ENCODE results near the gene IQSEC3.

IQSEC3 gene

GRCh38 chr12:188910-189621, 122.5 kb downstream of the IQSEC3 start:
- no peak overlapping the region for H3K9ac ChIP-seq
- no peaks in the 10 kb centered on the region for H3K4me1 ChIP-seq (ENCODE audit: low read depth, poor library complexity, severe bottlenecking)
- peak; percentile 53 for TF ChIP-seq CTCF (conservative IDR thresholded peaks at IDR 0.05; ENCODE audit: low read depth, low read length)
- no peaks in the 10 kb centered on the region for H3K79me2 ChIP-seq (ENCODE audit: insufficient read depth, low read depth)
- no peak overlapping the region for H3K4me3 ChIP-seq (IDR thresholded peaks at IDR 0.05; ENCODE audit: insufficient read depth, low read depth, low read length)
- peaks cover 14% of the 10 kb centered on the region; the same call in 1 of the 2 replicates for H3K27me3 ChIP-seq (ENCODE audit: insufficient read depth, low read depth)
- peak overlapping the region; percentile 93 for H2AFZ ChIP-seq (ENCODE audit: low read depth)
- H3K4me2 ChIP-seq = peak overlapping the region; percentile 54
- no peak overlapping the region for H3K27ac ChIP-seq
- no peaks in the 10 kb centered on the region for H3K36me3 ChIP-seq (ENCODE audit: insufficient read depth)
- H4K20me1 ChIP-seq (ENCODE audit: insufficient read depth) = no peaks in the 10 kb centered on the region

- peaks cover 17% of the 10 kb centered on the region; the same call in 1 of the 2 replicates for H3K27me3 ChIP-seq (ENCODE audit: insufficient read depth, low read depth)
- H3K4me1 ChIP-seq (ENCODE audit: low read depth, poor library complexity, severe bottlenecking) = no peaks in the 10 kb centered on the region
- H3K9ac ChIP-seq = no peak overlapping the region
- TF ChIP-seq CTCF (conservative IDR thresholded peaks at IDR 0.05; ENCODE audit: low read depth, low read length) = no peak
- peak overlapping the region; percentile 54; the same call in 1 of the 2 replicates for H3K4me2 ChIP-seq
- no peaks in the 10 kb centered on the region for H3K36me3 ChIP-seq (ENCODE audit: insufficient read depth)
- no peak overlapping the region for H3K27ac ChIP-seq
- H4K20me1 ChIP-seq (ENCODE audit: insufficient read depth) = no peaks in the 10 kb centered on the region
- no peak overlapping the region for H2AFZ ChIP-seq (ENCODE audit: low read depth)
- H3K4me3 ChIP-seq (IDR thresholded peaks at IDR 0.05; ENCODE audit: insufficient read depth, low read depth, low read length) = no peak overlapping the region
- H3K79me2 ChIP-seq (ENCODE audit: insufficient read depth, low read depth) = no peaks in the 10 kb centered on the region
Observed at GRCh38 chr12:189622-189962, 123.0 kb downstream of the IQSEC3 start.

GRCh38 chr12:190881-191280, 124.3 kb downstream of the IQSEC3 start:
- no peaks in the 10 kb centered on the region for H3K4me1 ChIP-seq (ENCODE audit: low read depth, poor library complexity, severe bottlenecking)
- no peaks in the 10 kb centered on the region for H3K79me2 ChIP-seq (ENCODE audit: insufficient read depth, low read depth)
- H3K4me3 ChIP-seq (IDR thresholded peaks at IDR 0.05; ENCODE audit: insufficient read depth, low read depth, low read length) = no peak overlapping the region
- H3K9ac ChIP-seq = no peak overlapping the region
- H3K36me3 ChIP-seq (ENCODE audit: insufficient read depth) = no peaks in the 10 kb centered on the region
- no peaks in the 10 kb centered on the region for H4K20me1 ChIP-seq (ENCODE audit: insufficient read depth)
- peaks cover 17% of the 10 kb centered on the region; the same call in 1 of the 2 replicates for H3K27me3 ChIP-seq (ENCODE audit: insufficient read depth, low read depth)
- no peak overlapping the region for H2AFZ ChIP-seq (ENCODE audit: low read depth)
- no peak overlapping the region for H3K27ac ChIP-seq
- TF ChIP-seq CTCF (conservative IDR thresholded peaks at IDR 0.05; ENCODE audit: low read depth, low read length) = no peak
- H3K4me2 ChIP-seq = no peak overlapping the region

- no peaks in the 10 kb centered on the region for H3K79me2 ChIP-seq (ENCODE audit: insufficient read depth, low read depth)
- no peak overlapping the region for H3K4me2 ChIP-seq
- no peaks in the 10 kb centered on the region for H3K4me1 ChIP-seq (ENCODE audit: low read depth, poor library complexity, severe bottlenecking)
- H3K9ac ChIP-seq = no peak overlapping the region
- H3K36me3 ChIP-seq (ENCODE audit: insufficient read depth) = no peaks in the 10 kb centered on the region
- no peak for TF ChIP-seq CTCF (conservative IDR thresholded peaks at IDR 0.05; ENCODE audit: low read depth, low read length)
- no peaks in the 10 kb centered on the region for H4K20me1 ChIP-seq (ENCODE audit: insufficient read depth)
- H3K27me3 ChIP-seq (ENCODE audit: insufficient read depth, low read depth) = peaks cover 17% of the 10 kb centered on the region; the same call in 1 of the 2 replicates
- H3K4me3 ChIP-seq (IDR thresholded peaks at IDR 0.05; ENCODE audit: insufficient read depth, low read depth, low read length) = no peak overlapping the region
- no peak overlapping the region for H2AFZ ChIP-seq (ENCODE audit: low read depth)
- H3K27ac ChIP-seq = no peak overlapping the region
Observed at GRCh38 chr12:191541-191940, 125.0 kb downstream of the IQSEC3 start.
